GM12865 (cell line): ENCODE results near the gene TMC5.

ENCODE experiments used
- DNase-seq: peaks from one replicate; pipeline ENCODE4 v3.0.0; 2010; ENCODE audit warnings: low read depth
- H3K4me3 ChIP-seq: 2 replicates; pipeline ENCODE4 v1.5.1; 2011; ENCODE audit warnings: mild to moderate bottlenecking, low read depth, low read length, control low read depth
- TF ChIP-seq, protein P1 (sequence below): IDR thresholded peaks from 2 replicates; pipeline ENCODE4 v1.5.1; 2011; ENCODE audit warnings: low read length, control low read depth, low read depth, inconsistent platforms; ENCODE audit not compliant: insufficient read depth; ENCODE audit errors: missing control alignments

Gene TMC5

DNA sequence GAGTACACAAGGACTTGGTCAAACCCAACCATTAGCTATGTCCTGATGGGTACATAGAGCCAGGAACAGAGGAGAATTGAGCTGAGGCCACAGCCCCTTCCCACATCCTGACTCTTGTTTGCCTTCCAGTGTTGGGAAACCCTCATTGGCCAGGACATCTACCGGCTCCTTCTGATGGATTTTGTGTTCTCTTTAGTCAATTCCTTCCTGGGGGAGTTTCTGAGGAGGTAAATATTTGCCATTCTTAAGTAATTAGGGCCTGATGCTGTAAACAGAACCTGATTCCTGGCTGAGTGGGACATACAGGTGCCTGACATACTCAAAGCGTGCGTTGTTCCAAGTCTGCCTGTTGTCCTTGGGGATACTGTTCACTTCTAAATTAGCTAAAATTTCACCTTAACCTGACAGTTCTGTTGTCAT lies 61.6 kb downstream of the TMC5 start:
- DNase-seq: no peak
- TF ChIP-seq, protein P1, sequence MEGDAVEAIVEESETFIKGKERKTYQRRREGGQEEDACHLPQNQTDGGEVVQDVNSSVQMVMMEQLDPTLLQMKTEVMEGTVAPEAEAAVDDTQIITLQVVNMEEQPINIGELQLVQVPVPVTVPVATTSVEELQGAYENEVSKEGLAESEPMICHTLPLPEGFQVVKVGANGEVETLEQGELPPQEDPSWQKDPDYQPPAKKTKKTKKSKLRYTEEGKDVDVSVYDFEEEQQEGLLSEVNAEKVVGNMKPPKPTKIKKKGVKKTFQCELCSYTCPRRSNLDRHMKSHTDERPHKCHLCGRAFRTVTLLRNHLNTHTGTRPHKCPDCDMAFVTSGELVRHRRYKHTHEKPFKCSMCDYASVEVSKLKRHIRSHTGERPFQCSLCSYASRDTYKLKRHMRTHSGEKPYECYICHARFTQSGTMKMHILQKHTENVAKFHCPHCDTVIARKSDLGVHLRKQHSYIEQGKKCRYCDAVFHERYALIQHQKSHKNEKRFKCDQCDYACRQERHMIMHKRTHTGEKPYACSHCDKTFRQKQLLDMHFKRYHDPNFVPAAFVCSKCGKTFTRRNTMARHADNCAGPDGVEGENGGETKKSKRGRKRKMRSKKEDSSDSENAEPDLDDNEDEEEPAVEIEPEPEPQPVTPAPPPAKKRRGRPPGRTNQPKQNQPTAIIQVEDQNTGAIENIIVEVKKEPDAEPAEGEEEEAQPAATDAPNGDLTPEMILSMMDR: no peak

DNA sequence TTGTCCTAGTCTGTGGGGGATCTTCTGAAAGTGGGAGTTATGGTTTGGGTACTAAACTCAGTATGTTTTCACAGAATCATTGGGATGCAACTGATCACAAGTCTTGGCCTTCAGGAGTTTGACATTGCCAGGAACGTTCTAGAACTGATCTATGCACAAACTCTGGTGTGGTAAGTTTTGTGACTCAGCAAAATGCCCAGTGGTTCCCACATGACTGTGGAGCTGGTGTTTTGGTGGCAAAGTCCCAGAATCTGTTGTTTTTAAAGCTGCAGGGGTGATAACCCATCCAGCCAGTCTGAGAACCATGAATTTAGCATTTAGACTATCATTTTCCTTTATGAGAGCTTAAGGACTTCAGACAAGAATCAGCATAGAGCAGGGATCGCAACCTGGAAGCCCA lies 63.6 kb downstream of the TMC5 start:
- H3K4me3 ChIP-seq: no peak overlapping the region
- DNase-seq: no peak
- TF ChIP-seq, protein P1: no peak

More for the DNA sequence above, 61.6 kb downstream of the TMC5 start:
- H3K4me3 ChIP-seq: no peak overlapping the region

GRCh38 chr16:19481769-19482168 lies 64.1 kb downstream of the TMC5 start:
- no peak for DNase-seq
- no peak overlapping the region for H3K4me3 ChIP-seq
- TF ChIP-seq, protein P1: no peak

- TF ChIP-seq, protein P1: no peak
- no peak for DNase-seq
- H3K4me3 ChIP-seq: no peak overlapping the region
Observed at GRCh38 chr16:19482291-19482690, 64.6 kb downstream of the TMC5 start.

DNA sequence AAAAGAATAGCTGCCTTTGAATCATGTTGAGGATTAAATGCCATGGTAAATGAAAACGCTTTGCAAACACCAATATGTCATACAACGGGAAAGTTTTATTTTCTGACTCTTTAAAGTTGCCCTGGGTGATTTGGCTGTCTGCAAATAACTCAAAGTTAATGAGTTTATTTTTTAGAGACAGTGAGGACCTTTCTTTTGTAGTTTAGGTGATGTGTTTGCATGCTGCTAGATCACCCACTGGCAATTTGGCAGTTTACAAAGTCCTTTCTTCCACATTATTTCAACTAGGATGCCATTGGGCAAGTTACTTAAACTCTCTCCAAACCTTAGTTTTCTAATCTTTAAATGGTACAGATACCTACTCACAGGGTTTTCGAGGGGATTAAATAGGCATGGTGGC lies 66.4 kb downstream of the TMC5 start:
- TF ChIP-seq, protein P1: no peak
- H3K4me3 ChIP-seq: no peak overlapping the region
- no peak for DNase-seq

GRCh38 chr16:19485611-19486010 lies 67.9 kb downstream of the TMC5 start:
- no peak for DNase-seq
- TF ChIP-seq, protein P1: no peak
- H3K4me3 ChIP-seq: no peak overlapping the region

GRCh38 chr16:19486051-19486450 lies 68.4 kb downstream of the TMC5 start:
- DNase-seq: no peak
- no peak overlapping the region for H3K4me3 ChIP-seq
- TF ChIP-seq, protein P1: no peak
